HG02981 (cell line): ENCODE data around the gene ZFYVE21.

Source experiments
- ATAC-seq: cut with Tn5 transposase; IDR thresholded peaks from one replicate; pipeline ENCODE4 v1.9.1; 2021; ENCODE audit warnings: mild to moderate bottlenecking, moderate library complexity; ENCODE audit not compliant: unreplicated experiment

The ZFYVE21 gene

GRCh38 chr14:103721334-103722120 is 5.9 kb downstream of the ZFYVE21 start:
- ATAC-seq = no peak

DNA sequence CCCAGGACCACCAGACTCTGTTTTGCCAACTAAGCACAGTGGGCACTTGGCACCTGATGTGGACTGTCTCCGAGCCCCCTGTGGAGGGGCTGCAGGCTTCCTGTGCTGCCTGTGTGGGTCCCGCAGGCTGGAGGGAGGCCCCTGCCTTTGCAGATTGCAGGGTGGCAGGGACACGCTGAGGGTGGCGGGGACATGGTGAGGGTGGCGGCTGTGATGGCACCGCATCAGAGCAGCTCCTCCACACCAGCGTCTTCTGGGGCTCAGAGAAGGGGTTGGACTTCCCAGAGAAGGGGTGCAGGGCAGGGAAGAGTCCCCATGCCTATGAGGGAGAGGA is 8.1 kb downstream of the ZFYVE21 start:
- no peak for ATAC-seq

- no peak for ATAC-seq
Measured at GRCh38 chr14:103724116-103724515, 8.5 kb downstream of the ZFYVE21 start.

DNA sequence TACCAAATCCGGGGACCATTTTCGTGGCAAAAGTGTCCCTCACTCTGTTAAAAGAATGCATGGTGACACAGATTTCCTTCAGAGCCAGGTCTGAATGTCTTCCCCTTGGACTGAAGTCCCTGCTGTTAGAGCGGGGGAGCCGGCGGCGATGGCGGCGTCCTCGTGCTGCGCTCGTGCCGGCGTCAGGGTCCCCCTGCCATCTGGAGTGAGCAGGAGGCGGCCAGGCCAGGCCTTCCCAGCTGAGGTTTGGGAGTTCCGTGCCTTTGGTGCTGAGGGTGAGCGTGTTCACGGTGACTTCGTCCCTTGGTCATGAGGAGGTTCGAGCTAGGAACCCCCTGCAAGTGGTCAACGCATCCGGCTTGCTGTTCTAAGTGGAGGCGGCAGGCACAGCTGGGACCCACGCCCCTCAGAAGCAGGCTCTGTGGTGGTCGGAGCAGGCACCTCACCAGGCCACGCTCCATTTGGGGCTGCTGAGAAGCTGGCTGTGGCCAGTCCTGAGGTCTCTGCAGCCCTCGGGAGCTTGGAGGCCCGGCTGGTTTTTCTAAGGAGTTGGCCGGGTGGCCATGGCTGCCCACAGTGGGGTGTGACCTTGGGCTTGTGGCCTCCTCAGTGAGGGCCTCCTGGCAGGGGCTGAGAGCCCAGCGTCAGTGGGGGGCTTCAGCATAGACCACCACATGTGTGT is 9.5 kb downstream of the ZFYVE21 start:
- ATAC-seq = no peak

DNA sequence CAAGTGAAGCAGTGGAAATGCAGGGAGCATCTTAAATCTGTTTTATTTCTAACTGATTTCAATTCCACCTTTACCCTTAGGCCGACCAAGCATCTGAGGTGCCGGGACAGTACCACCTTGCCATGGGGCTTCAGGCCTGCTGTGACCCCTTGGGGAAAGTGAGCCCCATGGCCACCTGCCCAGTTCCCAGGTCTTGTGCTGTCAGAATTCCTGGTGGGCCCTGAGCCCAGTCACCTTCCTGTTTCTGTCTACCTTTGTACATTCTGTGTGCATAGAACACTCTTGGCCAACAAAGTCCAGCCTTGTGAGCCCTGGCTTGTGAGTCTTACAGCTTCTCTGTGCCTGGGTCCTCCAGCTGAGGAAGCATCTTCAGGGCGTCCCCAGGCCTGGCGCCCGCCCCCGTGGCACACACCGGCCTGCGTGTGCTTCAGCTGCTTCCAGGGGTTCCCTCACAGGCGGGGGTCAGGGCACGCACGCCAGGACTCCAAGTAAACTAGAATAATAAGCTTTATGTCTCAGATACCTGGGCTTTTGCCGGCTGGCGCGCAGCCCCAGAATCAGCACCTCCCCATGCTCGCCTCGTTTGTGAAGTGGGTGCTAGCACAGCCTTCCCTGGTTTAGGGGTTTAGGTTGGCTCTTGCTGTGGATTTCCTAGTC is 10.3 kb downstream of the ZFYVE21 start:
- no peak for ATAC-seq

GRCh38 chr14:103726474-103726873 is 10.9 kb downstream of the ZFYVE21 start:
- ATAC-seq = no peak

DNA sequence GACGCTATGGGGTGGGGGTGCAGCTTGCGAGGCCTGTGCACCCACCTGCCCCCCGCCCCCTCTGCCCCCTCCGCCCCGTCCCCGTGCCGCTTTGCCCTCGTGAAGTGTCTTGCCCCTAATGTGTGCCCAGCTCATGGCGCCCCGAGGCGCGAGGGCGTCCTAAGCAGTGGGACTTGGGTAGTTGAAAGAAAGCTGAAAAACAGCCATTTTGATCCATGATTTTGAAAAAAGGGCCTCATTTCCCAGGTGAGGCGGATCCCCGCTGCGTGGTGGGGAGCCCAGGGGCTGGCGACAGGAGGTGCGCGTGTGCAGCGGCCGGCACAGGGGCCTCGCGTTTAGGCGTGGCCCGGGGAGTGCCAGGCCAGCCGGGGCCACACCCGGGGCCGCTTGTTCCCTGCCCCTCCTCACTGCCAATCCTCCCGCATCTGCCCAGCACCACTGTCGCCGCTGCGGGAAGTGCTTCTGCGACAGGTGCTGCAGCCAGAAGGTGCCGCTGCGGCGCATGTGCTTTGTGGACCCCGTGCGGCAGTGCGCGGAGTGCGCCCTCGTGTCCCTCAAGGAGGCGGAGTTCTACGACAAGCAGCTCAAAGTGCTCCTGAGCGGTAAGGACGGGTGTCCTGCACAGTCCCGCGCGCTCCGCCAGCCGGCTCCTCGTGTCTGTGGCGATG is 11.8 kb downstream of the ZFYVE21 start:
- ATAC-seq = no peak

DNA sequence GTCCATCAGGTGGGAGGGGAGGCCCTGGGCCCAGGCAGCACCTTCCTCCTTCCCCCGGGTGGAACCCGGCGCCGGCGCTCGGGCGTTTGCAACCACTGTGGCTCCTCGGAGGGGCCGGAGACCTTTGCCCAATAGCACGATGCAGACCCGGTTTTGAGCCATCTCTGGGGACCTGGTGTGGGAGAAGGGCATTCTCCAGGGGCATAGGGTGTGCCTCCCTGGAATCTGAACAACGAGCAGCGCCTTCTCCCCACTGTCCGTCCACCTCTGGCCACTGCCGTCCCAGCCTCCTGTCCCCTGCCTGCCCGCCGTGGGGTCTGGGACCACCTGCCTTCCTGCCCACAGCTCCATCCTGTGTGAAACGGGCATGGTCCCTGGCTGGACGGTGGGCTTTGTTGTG is 12.5 kb downstream of the ZFYVE21 start:
- ATAC-seq = no peak

DNA sequence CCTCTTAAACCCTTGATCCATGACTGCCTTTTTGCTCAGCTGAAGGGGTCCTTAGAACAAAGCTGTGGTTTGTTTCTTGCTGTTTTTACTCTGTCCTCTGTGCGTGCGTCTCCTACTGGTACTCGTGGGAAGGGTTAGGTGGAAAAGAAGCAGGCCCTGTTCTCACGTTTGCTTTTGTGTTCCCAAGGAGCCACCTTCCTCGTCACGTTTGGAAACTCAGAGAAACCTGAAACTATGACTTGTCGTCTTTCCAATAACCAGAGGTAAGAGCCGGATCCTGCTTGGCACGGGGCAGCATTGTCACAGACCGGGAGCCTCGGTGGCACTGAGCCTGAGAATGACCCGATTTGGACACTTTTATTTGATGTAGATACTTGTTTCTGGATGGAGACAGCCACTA is 13.1 kb downstream of the ZFYVE21 start:
- no peak for ATAC-seq

DNA sequence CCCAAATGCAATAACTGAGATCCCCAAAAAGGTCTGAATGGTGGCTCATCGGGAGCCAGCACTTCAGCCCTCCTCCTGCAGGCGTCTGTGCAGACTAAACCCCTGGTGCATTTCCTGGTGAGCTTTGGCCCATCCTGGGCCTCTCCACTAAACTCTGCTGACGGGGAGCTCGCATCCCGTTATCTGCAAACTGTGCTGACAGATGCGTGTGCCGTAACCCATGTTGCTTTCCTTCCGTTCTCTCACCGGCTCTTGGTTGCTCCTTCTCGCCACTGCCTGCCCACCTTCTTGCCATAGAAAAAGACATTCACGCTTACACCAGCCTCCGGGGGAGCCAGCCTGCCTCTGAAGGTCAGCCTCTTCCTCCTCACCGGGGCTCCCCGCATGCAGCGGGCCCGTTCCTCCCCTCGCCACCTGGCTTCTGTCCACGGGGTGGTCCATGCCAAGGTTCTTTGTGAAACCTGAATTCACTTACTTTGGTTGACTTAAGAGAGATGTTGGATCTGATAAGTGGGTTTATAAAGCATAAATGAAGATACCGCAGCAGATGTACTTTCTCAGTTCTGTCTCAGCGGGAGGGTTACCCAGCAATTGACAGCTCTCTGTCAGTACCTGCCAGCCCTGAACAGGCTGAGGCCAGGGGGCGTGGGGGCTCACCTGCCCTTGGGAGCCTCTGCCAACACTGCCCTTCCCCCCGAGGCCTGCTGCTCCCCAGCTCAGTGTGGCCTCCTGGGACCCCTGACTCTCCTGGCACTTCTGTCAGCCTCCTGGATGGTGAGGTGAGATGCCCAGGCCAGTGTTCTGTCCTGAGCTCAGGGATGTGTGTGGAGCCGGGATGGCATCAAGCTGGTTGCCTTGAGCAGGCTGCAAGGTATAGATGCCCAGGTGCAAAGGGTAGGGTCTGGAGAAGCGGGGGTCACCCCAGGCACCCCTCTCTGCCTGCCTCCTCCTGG is 14.2 kb downstream of the ZFYVE21 start:
- no peak for ATAC-seq

DNA sequence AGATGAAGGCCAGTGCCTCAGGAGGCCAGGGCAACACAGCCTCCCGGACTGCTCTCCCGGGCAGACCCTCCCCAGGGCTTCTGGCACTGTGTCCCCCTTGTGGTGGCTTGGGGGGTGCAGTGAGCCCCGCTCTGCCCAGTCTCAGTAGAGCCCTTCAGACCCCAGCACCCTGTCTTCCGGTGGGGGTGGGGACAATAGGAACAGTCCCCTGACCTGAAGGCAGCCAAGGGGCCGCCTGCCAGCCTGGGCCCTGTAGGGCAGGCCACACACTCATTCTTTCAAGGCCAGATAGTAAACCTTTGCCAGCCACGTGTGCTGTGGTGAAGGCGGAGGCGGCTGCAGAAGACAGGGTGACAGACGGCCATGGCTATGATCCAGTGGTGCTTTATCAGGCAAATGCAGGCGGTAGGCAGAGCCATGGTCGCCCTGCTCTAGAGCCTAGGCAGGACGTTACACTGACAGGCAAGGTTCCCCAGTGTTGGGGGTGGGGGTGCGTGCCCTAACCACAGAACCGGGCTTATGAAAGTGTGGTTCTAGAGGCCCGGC is 15.0 kb downstream of the ZFYVE21 start:
- no peak for ATAC-seq

DNA sequence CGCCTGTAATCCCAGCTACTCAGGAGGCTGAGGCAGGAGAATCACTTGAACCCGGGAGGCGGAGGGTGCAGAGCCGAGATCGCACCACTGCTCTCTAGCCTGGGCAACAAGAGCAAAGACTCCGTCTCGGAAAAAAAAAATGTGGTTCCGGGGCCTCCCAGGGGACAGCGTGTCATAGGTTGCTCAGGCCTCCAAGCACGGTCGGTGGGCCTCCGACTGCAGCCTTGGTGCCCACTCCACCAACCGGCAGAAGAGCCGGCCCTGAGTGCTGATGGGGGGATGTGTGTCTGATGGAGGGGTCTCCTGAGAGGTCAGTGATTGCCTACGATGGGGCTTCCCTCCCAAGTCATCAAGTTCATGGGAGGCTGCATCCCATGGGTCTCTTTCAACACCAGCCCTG is 15.9 kb downstream of the ZFYVE21 start:
- no peak for ATAC-seq

- no peak for ATAC-seq
Measured at GRCh38 chr14:103731916-103732867, 16.6 kb downstream of the ZFYVE21 start.

GRCh38 chr14:103732868-103733620 is 17.4 kb downstream of the ZFYVE21 start:
- no peak for ATAC-seq

- ATAC-seq = no peak
Measured at GRCh38 chr14:103733651-103734050, 18.0 kb downstream of the ZFYVE21 start.

DNA sequence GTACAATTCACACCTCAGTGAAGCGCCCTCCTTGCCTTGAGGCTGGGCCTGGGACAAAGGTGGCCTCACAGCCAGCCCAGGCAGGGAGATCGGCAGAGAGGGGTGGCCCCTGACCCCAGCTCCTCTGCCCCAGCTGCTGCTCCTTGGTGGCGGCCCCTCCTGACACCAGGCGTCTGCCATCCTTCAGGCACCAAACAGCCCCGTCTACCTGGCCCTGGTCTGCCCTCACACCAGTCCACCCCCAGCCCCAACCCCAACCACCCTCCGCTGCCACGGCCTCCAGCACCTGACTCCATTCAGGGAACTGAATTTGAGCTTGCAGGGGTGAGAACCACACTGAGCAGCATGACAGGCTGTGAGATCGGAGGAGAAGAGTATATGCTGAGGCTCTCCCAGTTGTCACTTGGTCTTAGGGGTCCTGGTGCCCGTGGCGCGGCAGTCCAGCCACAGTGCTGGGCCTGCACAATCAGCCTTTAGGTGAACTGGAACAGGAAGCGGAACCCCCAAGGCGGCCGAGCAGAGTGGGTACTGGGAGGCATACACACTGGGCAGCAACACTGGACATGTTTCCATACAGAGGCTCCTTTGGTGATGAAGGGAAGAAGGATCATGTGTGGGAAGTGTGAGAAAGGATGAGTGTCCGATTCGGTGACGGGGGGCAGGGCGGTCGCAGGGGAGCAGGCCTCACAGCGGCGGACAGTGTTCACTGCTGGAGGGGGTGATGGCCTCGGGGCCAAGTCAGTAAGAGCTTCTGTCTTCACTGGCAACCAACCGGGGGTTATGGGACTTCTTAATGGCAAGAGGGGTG is 18.7 kb downstream of the ZFYVE21 start:
- ATAC-seq = no peak

GRCh38 chr14:103735022-103735421 is 19.4 kb downstream of the ZFYVE21 start:
- ATAC-seq = no peak

DNA sequence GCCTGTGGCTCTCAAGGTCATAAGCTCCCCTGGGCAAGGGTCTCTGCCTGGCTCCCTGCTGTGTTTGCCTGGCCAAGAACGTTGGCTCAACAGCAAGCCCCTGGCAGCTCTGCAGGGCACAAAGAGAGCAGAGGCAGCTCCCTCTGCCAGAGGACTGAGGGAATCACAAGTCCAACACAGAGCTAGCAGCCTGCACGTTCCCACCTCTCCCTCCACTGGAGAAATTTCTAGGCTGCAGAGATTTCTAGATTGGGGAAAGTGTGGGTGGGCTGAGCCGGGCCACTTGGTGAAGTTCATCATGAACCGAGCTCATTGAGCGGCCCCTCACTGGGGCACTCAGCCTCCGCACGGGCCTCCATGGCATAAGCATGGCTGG is 19.8 kb downstream of the ZFYVE21 start:
- no peak for ATAC-seq
